DMS 273 treated with DMSO at 0.1 percent for 48 hours (cell line): ENCODE measurements around the gene FHOD1.

ENCODE experiments used
- DNase-seq: peaks from one replicate; lab custom pipeline; 2025; lab: John Stamatoyannopoulos, UW

Gene FHOD1

GRCh38 chr16:67234180-67234597 lies 13.1 kb downstream of the FHOD1 start:
- DNase-seq: no peak

- DNase-seq: no peak
Observed at GRCh38 chr16:67233596-67233995, 13.7 kb downstream of the FHOD1 start.

GRCh38 chr16:67230809-67231660 lies 16.2 kb downstream of the FHOD1 start:
- DNase-seq: no peak

- DNase-seq: no peak
Observed at GRCh38 chr16:67229906-67230808, 17.1 kb downstream of the FHOD1 start.

GRCh38 chr16:67228905-67229304 lies 18.4 kb downstream of the FHOD1 start:
- no peak for DNase-seq

- no peak for DNase-seq
Observed at GRCh38 chr16:67228034-67228785, 19.1 kb downstream of the FHOD1 start.

- DNase-seq: no peak
Observed at GRCh38 chr16:67227567-67227921, 19.7 kb downstream of the FHOD1 start.

GRCh38 chr16:67226804-67227566 lies 20.3 kb downstream of the FHOD1 start, which contains the start of gene TMEM208:
Gene TMEM208, plus strand, starts transcription at chr16:67227130. Its CDS starts 89 bp downstream, at chr16:67227219.
- peak; percentile 96 for DNase-seq

- no peak for DNase-seq
Observed at GRCh38 chr16:67226295-67226803, 20.9 kb downstream of the FHOD1 start.

- DNase-seq: no peak
Observed at GRCh38 chr16:67223992-67224391, 23.3 kb downstream of the FHOD1 start.

- DNase-seq: no peak
Observed at GRCh38 chr16:67216612-67217490, 30.4 kb downstream of the FHOD1 start.

- DNase-seq: no peak
Observed at GRCh38 chr16:67215706-67216105, 31.6 kb downstream of the FHOD1 start.

- DNase-seq: no peak
Observed at GRCh38 chr16:67213197-67214019, 33.9 kb downstream of the FHOD1 start.

GRCh38 chr16:67212766-67213165 lies 34.5 kb downstream of the FHOD1 start:
- no peak for DNase-seq

GRCh38 chr16:67211674-67212073 lies 35.6 kb downstream of the FHOD1 start:
- DNase-seq: no peak

- no peak for DNase-seq
Observed at GRCh38 chr16:67210069-67210937, 37.0 kb downstream of the FHOD1 start.

GRCh38 chr16:67209565-67209964 lies 37.7 kb downstream of the FHOD1 start:
- no peak for DNase-seq
